NCI-H2171 treated with DMSO at 0.1 percent for 48 hours (cell line): ENCODE results near the gene HNF4A.
A peak's percentile ranks its signal among the peaks of the same experiment; 100 is the strongest.

Experiments used
- DNase-seq: peaks from one replicate; lab custom pipeline; 2025; lab: John Stamatoyannopoulos, UW

Gene HNF4A

GRCh38 chr20:44406572-44407137 lies 51.2 kb downstream of the HNF4A start:
- no peak for DNase-seq

- no peak for DNase-seq
Measured at GRCh38 chr20:44407402-44408184, 52.1 kb downstream of the HNF4A start.

- DNase-seq, result no peak
Measured at GRCh38 chr20:44409132-44409600, 53.7 kb downstream of the HNF4A start.

- no peak for DNase-seq
Measured at GRCh38 chr20:44410583-44411019, 55.1 kb downstream of the HNF4A start.

- DNase-seq, result no peak
Measured at GRCh38 chr20:44411020-44411756, 55.7 kb downstream of the HNF4A start.

GRCh38 chr20:44411757-44412401 lies 56.4 kb downstream of the HNF4A start:
- DNase-seq, result no peak

GRCh38 chr20:44412402-44413144 lies 57.1 kb downstream of the HNF4A start:
- peak; percentile 27 for DNase-seq

- DNase-seq, result no peak
Measured at GRCh38 chr20:44413575-44414345, 58.3 kb downstream of the HNF4A start.

- DNase-seq, result no peak
Measured at GRCh38 chr20:44414346-44414714, 58.8 kb downstream of the HNF4A start.

- no peak for DNase-seq
Measured at GRCh38 chr20:44414808-44415207, 59.3 kb downstream of the HNF4A start.

- no peak for DNase-seq
Measured at GRCh38 chr20:44415833-44416715, 60.6 kb downstream of the HNF4A start.

- no peak for DNase-seq
Measured at GRCh38 chr20:44418069-44418905, 62.8 kb downstream of the HNF4A start.

- DNase-seq, result no peak
Measured at GRCh38 chr20:44419131-44419844, 63.8 kb downstream of the HNF4A start.

- no peak for DNase-seq
Measured at GRCh38 chr20:44420497-44420896, 65.0 kb downstream of the HNF4A start.

- no peak for DNase-seq
Measured at GRCh38 chr20:44422083-44422482, 66.6 kb downstream of the HNF4A start.

- DNase-seq, result no peak
Measured at GRCh38 chr20:44423480-44423879, 68.0 kb downstream of the HNF4A start.

GRCh38 chr20:44424039-44424495 lies 68.6 kb downstream of the HNF4A start:
- no peak for DNase-seq

- no peak for DNase-seq
Measured at GRCh38 chr20:44425923-44426322, 70.4 kb downstream of the HNF4A start.
